Left renal cortex interstitium (tissue), 4 donors: ENCODE data around the gene SSX2IP. TPM values are rescaled to one million over a fixed set of nuclear protein-coding genes. Genes with fewer than 3 reads are reported as not detected.

ENCODE experiments used
- polyA plus RNA-seq, 4 donors: library from polyadenylated mRNA; unstranded; fragments of 120-200 nt; gene quantifications; one replicate each; pipeline ENCODE4 v1.2.1, GENCODE V29; 2013; ENCODE audit not compliant: insufficient read length in 4 of 4

Gene SSX2IP
- polyA plus RNA-seq, 4 donors: 32.4 to 41.2 (median 35.5) TPM

Other genes starting within 250 kb of the SSX2IP start
- 10 to 100 TPM; 40.9 to 54.8 (median 46.6) TPM for gene RPF1, start 211.2 kb downstream of the SSX2IP start, polyA plus RNA-seq
- gene SPATA1, start 184.1 kb downstream of the SSX2IP start, polyA plus RNA-seq: 1 to 10 TPM; 1.2 to 3.7 (median 2.9) TPM
- gene GNG5, start 183.9 kb downstream of the SSX2IP start, polyA plus RNA-seq: 100 to 1,000 TPM; 146 to 178 (median 160) TPM
- 10 to 100 TPM; 23.3 to 26.6 (median 23.9) TPM for gene CTBS, start 116.0 kb downstream of the SSX2IP start, polyA plus RNA-seq
- gene LPAR3, start 202.7 kb upstream of the SSX2IP start, polyA plus RNA-seq: 1 to 10 TPM in 3 of 4 donors, under 1 TPM in 1; 0.85 to 1.4 (median 1.1) TPM